A673 (cell line): Measurements from ENCODE around the gene SLC9A1. TPM values are rescaled to one million over a fixed set of nuclear protein-coding genes. Genes with fewer than 3 reads are reported as not detected.

Source experiments
- Bru-seq: library from RNA; stranded (reverse); fragments of 400-500 nt; gene quantifications from one replicate; lab custom pipeline; 2021; lab: Mats Ljungman, UMichigan
- BruChase-seq, 2 experiments: library from RNA; stranded (reverse); fragments of 400-500 nt; gene quantifications; one replicate each; lab custom pipeline; 2021; lab: Mats Ljungman, UMichigan
- BruUV-seq: library from RNA; stranded (reverse); fragments of 400-500 nt; replicated peaks from 2 replicates; lab custom pipeline; 2021; lab: Mats Ljungman, UMichigan
- CTCF ChIA-PET: fragments of 300-600 bp; sonication (Branson Sonifier 250); formaldehyde crosslinking; loops from one replicate; lab custom pipeline; 2022; ENCODE audit warnings: antibody characterized with exemption; lab: Charles Lee
- POLR2A ChIA-PET: fragments of 300-600 bp; sonication (Branson Sonifier 250); formaldehyde crosslinking; loops from one replicate; lab custom pipeline; 2022; ENCODE audit warnings: antibody characterized with exemption; ENCODE audit not compliant: low non-redundant PET; lab: Charles Lee
- DNase-seq: peaks from one replicate; pipeline ENCODE4 v3.0.0-alpha.2; 2015; ENCODE audit warnings: low spot score
- H3K27ac ChIP-seq: fragments of 200-600 bp; sonication (generic); 2 replicates; pipeline ENCODE4 v1.5.1; 2016; ENCODE audit warnings: mixed run types, low read depth, mild to moderate bottlenecking, mixed read lengths, antibody characterized with exemption, low read length; ENCODE audit not compliant: poor library complexity, severe bottlenecking
- H3K27me3 ChIP-seq: fragments of 200-600 bp; sonication (generic); replicated peaks from 2 replicates; pipeline ENCODE4 v1.6.1; 2017; ENCODE audit warnings: mixed run types, low read depth, mild to moderate bottlenecking, mixed read lengths, antibody characterized with exemption, low read length; ENCODE audit not compliant: insufficient read depth, poor library complexity
- H3K36me3 ChIP-seq: fragments of 200-600 bp; sonication (generic); 2 replicates; pipeline ENCODE4 v1.6.1; 2016; ENCODE audit warnings: mixed run types, mild to moderate bottlenecking, mixed read lengths, antibody characterized with exemption, low read length; ENCODE audit not compliant: insufficient read depth, poor library complexity, severe bottlenecking
- H3K4me1 ChIP-seq: fragments of 200-600 bp; sonication (generic); 2 replicates; pipeline ENCODE4 v1.6.1; 2017; ENCODE audit warnings: mixed run types, mild to moderate bottlenecking, mixed read lengths, antibody characterized with exemption, low read length; ENCODE audit not compliant: insufficient read depth, poor library complexity, severe bottlenecking
- H3K4me3 ChIP-seq: fragments of 200-600 bp; sonication (generic); 2 replicates; pipeline ENCODE4 v1.5.1; 2016; ENCODE audit warnings: low read depth, mixed run types, mild to moderate bottlenecking, mixed read lengths, low read length; ENCODE audit not compliant: poor library complexity, severe bottlenecking
- H3K9me3 ChIP-seq: fragments of 200-600 bp; sonication (generic); 2 replicates; pipeline ENCODE4 v1.6.1; 2016; ENCODE audit warnings: mixed run types, low read depth, mild to moderate bottlenecking, mixed read lengths, antibody characterized with exemption, low read length; ENCODE audit not compliant: poor library complexity, severe bottlenecking
- CTCF ChIP-seq: fragments of 300-800, 200-600 bp; sonication (generic); conservative IDR thresholded peaks from 2 replicates; pipeline ENCODE4 v1.5.1; 2017; ENCODE audit warnings: low read depth, mild to moderate bottlenecking, antibody characterized with exemption, low read length, moderate library complexity, mixed read lengths
- EZH2 ChIP-seq: fragments of 200-600 bp; sonication (generic); IDR thresholded peaks from 2 replicates; pipeline ENCODE4 v1.6.1; 2017; ENCODE audit warnings: borderline replicate concordance, low read depth, mild to moderate bottlenecking, mixed read lengths, antibody characterized with exemption, low read length; ENCODE audit not compliant: poor library complexity, severe bottlenecking
- intact Hi-C: fragments of 100-400 bp; cut with micrococcal nuclease; formaldehyde crosslinking; loops from one replicate; pipeline ENCODE4 v1.10.0; 2022; ENCODE audit not compliant: unreplicated experiment
- long read RNA-seq: library from polyadenylated mRNA; stranded (forward); transcript quantifications from one replicate; pipeline ENCODE4 v2.0.0, GENCODE V29; 2022
- total RNA-seq: library from RNA; stranded (reverse); gene quantifications from 2 replicates; pipeline ENCODE4 v1.2.3, GENCODE V29; 2021

SLC9A1 gene
- total RNA-seq (27.0 and 30.2 TPM in 2 replicates), Bru-seq, nascent RNA (percentile 62 among the genes with signal in this experiment), BruChase-seq, experiment 1, labeled RNA remaining after a 2-hour chase (percentile 61 among the genes with signal in this experiment), BruChase-seq, experiment 2, labeled RNA remaining after a 6-hour chase (percentile 82 among the genes with signal in this experiment)
- long read RNA-seq, full-length matches to known transcripts = 2 of 11 reads
- long read RNA-seq, partial matches to known transcripts = 4 of 11 reads
- long read RNA-seq, other reads (novel, unspliced or antisense) = 5 of 11 reads

GRCh38 chr1:27154991-27155781 is at the start of gene SLC9A1:
TSS of gene SLC9A1 (minus strand) at chr1:27155125. CDS start at chr1:27154334, 791 bp downstream.
- Histone ChIP-seq H3K4me1 (peaks cover 22% of the 10 kb centered on the region), H3K27me3 (no peaks in the 10 kb centered on the region), H3K36me3 (no peaks in the 10 kb centered on the region), H3K27ac (peak within 1 kb of the TSS; percentile 88), H3K4me3 (peak within 1 kb of the TSS; percentile 74), H3K9me3 (no peaks in the 10 kb centered on the region)
- no peak for TF ChIP-seq EZH2
- peak; percentile 95 for TF ChIP-seq CTCF
- POLR2A ChIA-PET = interaction anchor here (0.7 to 1.1 kb wide), 2 partner anchors 43 to 570 kb away, joined by 4 to 9 read pairs; no protein-coding TSS in a partner anchor
- no TSS peak for BruUV-seq
- intact Hi-C loops = loop anchor here (5.0 kb wide), 1 partner anchor 43 kb away; no protein-coding TSS in a partner anchor
- DNase-seq = peak; percentile 93
- CTCF ChIA-PET = interaction anchor here (0.6 to 0.8 kb wide), 3 partner anchors 10 to 52 kb away, joined by 3 to 4 read pairs (median 4); no protein-coding TSS in a partner anchor

GRCh38 chr1:27203946-27204345 is 49.0 kb upstream of the SLC9A1 start:
- CTCF ChIA-PET = no interaction called here
- Histone ChIP-seq H3K27ac (no peak overlapping the region), H3K27me3 (no peaks in the 10 kb centered on the region), H3K4me3 (no peak overlapping the region), H3K36me3 (no peaks in the 10 kb centered on the region), H3K4me1 (no peaks in the 10 kb centered on the region), H3K9me3 (no peaks in the 10 kb centered on the region)
- POLR2A ChIA-PET = no interaction called here
- DNase-seq = no peak
- BruUV-seq = no TSS peak
- intact Hi-C loops = no loop called here
- TF ChIP-seq CTCF (no peak), EZH2 (no peak)

GRCh38 chr1:27201295-27201694 is 46.4 kb upstream of the SLC9A1 start:
- ChIA-PET CTCF (no interaction called here), POLR2A (no interaction called here)
- Histone ChIP-seq H3K4me3 (no peak overlapping the region), H3K27me3 (no peaks in the 10 kb centered on the region), H3K4me1 (no peaks in the 10 kb centered on the region), H3K9me3 (no peaks in the 10 kb centered on the region), H3K36me3 (no peaks in the 10 kb centered on the region), H3K27ac (no peak overlapping the region)
- no peak for DNase-seq
- BruUV-seq = no TSS peak
- intact Hi-C loops = no loop called here
- no peak for TF ChIP-seq CTCF
- TF ChIP-seq EZH2 = no peak
